GM10847 (cell line): ENCODE results near the gene P3H3.

Source experiments
- POLR2A ChIP-seq: IDR thresholded peaks from 2 replicates; pipeline ENCODE4 v1.6.1; 2011; ENCODE audit not compliant: insufficient read length; ENCODE audit errors: extremely low read depth

Gene P3H3

DNA sequence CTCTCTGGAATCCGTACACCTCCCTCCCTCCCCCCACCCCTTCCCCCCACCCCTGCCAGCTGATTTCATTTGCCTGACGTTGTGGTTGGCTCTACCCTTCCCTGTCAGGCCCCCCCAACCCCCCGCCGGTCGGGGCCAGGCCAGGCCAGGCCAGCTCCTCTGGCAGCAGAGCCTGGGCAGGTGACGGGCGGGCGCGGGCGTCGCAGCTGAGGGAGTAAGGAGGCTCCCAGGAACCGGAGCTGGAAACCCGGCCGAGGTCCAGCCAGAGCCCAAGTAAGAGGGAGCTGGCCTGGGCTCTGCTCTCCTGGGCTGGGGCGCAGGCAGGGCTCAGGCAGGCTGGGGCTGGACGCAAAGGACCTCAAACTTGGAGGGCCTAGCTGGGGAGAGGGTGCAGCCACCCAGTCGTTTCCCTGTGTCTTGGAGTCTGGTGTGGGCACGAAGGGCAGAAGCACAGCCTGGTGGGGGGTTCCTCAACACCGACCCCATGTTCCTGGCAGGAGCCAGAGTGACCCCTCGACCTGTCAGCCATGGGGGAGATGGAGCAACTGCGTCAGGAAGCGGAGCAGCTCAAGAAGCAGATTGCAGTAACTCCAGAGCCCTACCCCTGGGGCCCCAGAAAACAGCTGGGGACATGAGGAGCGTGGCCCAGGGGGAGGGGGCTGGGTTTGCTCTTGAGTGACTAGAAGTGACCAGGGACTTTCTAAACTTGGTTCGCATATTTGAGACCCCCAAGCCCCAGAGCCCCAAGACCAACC lies 12.7 kb downstream of the P3H3 start, which contains the start of gene GNB3:
Gene GNB3 (plus strand): TSS at position 165 of the 755 bp plus-strand sequence. CDS start 363 bp downstream, at position 528.
- TF ChIP-seq POLR2A: no peak

GRCh38 chr12:6842075-6842474 lies 13.9 kb downstream of the P3H3 start:
- TF ChIP-seq POLR2A: no peak

DNA sequence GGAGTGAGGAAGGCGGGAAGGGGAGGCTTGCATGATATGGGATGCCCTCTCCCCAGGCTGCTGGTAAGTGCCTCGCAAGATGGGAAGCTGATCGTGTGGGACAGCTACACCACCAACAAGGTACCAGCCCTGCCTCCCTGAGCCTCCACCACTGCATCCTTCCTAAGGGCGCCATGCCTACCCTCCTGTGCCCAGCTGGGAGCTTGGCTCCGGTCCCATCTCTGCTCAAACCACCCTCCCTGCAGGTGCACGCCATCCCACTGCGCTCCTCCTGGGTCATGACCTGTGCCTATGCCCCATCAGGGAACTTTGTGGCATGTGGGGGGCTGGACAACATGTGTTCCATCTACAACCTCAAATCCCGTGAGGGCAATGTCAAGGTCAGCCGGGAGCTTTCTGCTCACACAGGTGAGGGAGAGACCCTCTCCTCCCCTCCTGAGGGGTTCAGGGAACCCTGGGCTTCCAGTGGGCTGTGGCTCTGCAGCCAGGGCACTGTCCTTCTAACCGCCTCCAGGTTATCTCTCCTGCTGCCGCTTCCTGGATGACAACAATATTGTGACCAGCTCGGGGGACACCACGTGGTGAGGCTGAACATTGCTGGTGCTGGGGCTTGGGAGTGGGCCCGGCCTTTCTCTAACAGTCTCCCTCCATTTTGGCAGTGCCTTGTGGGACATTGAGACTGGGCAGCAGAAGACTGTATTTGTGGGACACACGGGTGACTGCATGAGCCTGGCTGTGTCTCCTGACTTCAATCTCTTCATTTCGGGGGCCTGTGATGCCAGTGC lies 15.1 kb downstream of the P3H3 start:
- TF ChIP-seq POLR2A: no peak

GRCh38 chr12:6845395-6845794 lies 17.2 kb downstream of the P3H3 start:
- no peak for TF ChIP-seq POLR2A

- TF ChIP-seq POLR2A: no peak
These were observed 18.2 kb downstream of the P3H3 start for GRCh38 chr12:6846316-6846869.

GRCh38 chr12:6847676-6848075 lies 19.5 kb downstream of the P3H3 start:
- TF ChIP-seq POLR2A: no peak

DNA sequence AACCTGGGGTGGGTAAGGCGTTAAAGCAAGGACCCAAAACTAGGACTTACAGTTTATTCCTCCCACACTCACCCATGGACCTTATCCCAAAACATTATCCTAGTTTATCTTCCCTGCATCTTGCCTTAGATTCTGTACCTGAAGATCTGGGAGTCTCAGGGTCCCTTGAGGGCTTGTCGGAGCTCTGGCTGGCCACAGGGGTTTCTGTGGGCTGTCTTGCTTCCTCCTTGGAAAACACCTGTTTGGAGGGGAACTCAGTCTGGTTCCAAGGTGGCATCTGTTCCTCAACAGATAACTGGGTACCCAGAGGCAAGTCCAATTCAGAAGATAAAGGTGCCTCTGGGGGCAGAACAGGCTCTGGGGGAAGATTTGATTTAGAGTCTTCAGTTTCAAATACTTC lies 21.2 kb downstream of the P3H3 start:
- TF ChIP-seq POLR2A: no peak

DNA sequence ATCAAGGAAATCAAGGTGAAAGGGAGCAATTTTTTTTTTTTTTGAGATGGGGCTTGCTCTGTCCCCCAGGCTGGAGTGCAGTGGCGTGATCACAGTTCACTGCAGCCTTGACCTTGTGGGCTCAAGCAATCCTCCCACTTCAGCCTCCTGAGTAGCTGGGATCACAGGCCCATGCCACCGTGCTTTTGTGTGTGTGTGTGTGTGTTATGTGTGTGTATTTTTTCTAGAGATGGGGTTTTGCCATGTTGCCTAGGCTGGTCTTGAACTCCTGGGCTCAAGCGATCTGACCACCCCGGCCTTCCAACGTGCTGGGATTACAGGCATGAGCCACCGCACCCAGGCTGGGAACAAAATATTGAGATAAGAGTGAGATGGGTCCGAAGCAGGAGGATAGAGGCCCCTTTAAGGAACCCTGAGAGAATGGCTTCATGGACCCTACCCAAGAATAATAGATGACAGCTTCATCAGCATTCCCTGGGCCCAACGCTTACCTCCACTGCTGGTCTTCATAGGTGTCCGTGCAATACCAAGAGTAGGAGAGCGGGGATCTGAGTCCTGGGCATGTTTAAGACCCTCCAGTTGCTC lies 21.9 kb downstream of the P3H3 start:
- TF ChIP-seq POLR2A: no peak

GRCh38 chr12:6850796-6851152 lies 22.6 kb downstream of the P3H3 start:
- TF ChIP-seq POLR2A: no peak

GRCh38 chr12:6851153-6851920 lies 23.1 kb downstream of the P3H3 start, which contains the start of gene CDCA3:
Gene CDCA3 (minus strand): TSS chr12:6851286. CDS start chr12:6850952, 334 bp downstream.
- TF ChIP-seq POLR2A: peak; percentile 62

- TF ChIP-seq POLR2A: peak; percentile 74
These were observed 23.9 kb downstream of the P3H3 start, which contains the start of gene USP5 for GRCh38 chr12:6851921-6852650. Gene USP5 (plus strand): TSS chr12:6852150. CDS start chr12:6852180, 30 bp downstream.

- no peak for TF ChIP-seq POLR2A
These were observed 24.6 kb downstream of the P3H3 start for GRCh38 chr12:6852651-6853354.

DNA sequence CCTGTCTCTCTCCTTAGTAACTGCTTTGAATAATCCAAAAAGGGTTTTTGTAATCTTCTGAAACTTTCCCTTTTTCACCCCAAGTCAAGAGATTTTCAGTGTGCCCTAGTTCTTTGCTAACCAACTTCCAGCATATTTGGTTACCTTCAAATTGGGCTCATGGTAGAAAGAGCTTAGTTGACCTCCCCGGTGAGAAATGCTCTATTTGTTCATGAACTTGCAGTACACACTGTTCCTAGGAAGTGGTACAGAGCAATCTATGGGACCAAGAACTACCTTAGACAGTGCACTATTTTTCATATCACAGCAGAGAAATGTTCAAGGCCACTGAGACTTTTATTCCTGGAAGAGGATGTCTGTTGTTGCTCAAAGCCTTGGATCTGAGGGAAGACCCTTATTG lies 25.4 kb downstream of the P3H3 start:
- no peak for TF ChIP-seq POLR2A
